HG02884 (cell line): ENCODE data around the gene ATP6V0A4.

Experiments used
- ATAC-seq: cut with Tn5 transposase; IDR thresholded peaks from one replicate; pipeline ENCODE4 v1.9.1; 2021; ENCODE audit warnings: mild to moderate bottlenecking, moderate library complexity; ENCODE audit not compliant: unreplicated experiment

ATP6V0A4 gene

DNA sequence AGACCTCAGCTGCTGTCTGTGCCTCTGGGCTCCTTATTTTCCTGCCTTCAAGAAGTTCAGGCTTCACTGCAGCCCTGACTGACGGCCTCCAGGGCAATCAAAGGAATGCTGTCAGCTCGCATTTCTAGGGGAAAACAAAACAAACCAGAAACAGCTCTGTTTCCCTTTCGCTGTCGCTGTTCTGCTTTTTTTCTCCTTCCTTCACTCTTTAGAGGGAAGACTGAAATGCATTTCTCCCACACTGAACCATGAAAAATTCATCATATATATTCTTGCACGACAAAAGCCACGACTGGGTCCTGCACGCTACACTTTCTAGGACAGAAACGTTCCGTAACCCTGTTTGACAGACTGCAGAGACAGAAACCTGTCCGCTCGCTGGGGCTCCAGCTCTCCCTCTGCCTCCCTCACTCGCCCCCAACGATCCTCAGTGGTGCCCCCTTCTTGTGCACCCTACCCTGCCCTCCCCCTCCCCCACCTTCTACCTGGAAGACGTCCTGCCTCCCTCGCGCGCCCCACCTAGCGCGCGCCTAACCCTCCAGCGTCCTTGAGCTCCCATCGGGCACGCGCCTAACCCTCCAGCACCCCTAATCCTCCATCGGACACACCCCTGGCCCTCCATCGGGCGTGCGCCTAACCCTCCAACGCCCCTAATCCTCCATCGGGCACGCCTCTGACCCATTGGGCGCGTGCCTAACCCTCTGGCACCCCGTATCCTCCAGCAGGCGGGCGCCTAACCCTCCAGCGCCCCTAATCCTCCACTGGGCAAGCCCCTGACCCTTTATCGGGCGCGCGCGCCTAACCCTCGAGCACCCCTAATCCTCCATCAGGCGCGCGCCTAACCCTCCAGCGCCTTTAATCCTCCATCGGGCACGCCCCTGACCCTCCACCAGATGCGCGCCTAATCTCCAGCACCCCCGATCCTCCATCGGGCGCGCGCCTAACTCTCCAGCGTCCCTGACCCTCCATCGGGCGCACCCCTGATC lies 134.0 kb downstream of the ATP6V0A4 start:
- no peak for ATAC-seq

DNA sequence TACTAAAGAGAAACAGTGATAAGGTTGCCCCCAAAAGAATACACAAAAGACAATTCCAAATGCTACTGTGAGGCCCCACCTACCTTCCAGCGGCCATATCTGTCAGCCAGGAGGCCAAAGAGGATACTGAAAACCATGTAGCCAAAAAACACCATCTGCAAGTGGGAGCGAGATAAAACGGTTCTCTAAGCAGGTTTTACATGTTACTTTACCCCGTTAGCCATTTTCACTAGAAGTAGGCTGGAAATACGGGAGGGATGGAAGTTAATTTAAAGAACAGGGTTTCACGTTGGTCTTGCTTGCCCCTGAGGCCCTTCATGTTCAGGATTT lies 135.0 kb downstream of the ATP6V0A4 start:
- no peak for ATAC-seq

DNA sequence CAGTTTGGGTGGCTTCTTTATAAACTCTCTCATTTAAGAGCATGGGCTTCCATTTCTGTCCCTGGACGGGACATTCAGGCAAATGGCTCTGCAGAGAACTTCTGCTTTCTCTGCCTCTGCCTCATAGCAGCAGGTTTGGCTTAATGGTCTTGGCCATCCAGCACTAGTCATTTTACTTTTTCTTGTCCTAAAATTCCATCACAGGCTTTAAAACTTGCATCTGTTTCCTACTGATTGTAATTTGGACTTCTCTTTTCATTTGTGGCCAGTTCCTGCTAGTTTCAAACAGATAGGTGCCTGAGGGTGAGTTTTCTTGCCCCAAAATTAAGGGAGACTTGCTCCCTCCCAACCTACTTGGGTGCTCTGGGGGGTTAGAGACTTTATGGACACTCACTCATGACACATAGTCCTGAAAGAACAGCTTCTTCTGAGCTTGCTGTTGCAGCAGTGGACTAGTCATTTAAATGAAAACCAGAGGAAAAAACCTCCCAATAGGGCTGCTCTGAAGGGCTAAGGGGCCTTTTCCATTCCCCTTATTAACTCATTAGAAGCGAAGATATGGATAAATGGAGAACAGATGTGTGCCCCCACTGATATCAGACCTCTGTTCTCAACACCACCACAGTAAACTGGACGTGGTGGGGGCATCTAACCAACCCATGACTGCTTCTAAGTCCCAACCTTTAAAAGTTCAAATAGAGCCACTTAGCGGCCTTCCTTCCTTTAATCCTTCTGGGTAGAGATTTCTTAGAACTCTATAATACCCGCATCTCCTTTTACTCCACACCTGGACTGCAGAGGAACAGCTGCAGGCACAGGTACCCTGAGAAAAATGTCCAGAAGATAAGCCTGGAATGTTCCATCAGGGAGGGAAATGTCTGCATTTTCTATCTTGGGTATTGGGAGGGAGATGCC lies 135.7 kb downstream of the ATP6V0A4 start:
- no peak for ATAC-seq

DNA sequence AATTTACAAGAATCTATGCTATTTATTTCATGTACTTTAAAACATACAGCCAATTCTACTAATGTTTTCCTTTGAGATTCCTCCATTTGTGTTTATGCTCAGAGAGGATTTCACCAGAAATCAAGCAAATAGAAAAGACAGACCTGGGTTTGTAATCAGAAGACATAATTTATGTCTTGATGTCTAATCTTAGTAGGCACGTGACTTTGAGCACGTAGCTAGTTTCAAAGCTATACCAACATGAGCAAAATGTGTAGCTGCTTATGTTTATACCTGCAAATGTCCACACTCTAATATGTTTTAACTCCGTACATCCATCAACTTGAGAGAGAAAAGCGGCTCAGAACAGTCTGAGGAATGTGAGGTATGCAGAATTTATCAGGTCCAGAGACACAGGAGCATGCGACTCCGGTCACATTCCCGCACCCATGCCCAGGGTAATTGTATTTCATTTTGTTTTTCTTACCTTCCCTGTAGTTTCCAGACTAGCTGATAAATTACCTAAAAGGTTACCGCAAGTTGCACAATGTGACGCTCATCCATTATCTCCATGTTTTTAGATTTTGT lies 136.8 kb downstream of the ATP6V0A4 start:
- ATAC-seq: no peak

DNA sequence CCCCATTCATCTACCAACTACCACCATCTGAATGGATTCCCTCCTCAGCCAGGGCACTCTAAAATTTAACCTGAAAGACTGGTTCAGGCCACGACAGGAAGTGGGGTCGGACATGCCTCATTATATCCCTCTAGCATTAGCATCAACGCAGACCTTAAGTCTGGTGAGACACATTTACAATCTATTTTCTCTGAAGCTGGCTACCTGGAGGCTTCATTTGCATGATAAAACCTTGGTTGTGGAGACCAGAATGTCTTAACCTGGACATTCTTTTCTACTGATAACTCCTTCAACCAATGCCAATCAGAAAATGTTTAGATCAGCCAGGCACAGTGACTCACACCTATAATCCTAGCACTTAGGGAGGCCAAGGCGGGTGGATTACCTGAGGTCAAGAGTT lies 139.1 kb downstream of the ATP6V0A4 start:
- no peak for ATAC-seq

DNA sequence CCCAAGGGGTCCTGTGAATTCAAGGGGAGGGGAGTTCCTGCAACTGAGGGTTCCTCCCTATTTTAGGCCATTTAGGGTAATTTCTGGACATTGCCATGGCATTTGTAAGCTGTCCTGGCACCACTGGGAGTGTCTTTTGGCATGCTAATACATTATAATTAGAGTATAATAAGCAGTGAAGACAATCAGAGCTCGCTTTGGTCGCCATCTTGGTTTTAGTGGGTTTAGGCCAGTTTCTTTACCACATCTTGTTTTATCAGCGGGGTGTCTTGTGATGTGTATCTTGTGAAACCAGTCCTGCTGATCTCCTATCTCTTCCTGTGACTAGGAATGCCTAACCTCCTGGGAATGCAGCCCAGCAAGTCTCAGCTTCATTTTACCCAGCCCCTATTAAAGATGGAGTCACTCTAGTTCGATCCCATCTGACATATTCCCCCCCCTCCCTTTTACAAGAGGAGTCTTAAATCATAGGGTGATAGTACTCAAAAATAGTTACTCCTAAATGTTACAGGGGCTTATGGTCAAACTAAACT lies 140.1 kb downstream of the ATP6V0A4 start:
- no peak for ATAC-seq

DNA sequence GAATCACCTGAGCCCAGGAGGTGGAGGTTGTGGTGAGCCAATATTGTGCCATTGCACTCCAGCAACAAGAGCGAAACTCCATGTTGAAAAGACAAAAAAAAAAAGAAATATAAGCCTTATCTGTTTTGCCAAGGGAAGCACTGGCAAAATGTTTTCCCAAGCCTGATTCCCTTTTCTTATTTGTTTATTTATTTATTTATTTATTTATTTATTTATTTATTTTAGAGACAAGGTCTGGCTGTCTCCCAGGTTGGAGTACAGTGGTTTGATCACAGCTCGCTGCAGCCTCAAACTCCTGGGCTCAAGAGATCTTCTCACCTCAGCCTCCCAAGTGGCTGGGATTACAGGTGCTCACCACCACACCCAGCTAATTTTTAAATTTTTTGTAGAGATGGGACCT lies 141.0 kb downstream of the ATP6V0A4 start:
- no peak for ATAC-seq
